GM21576 (cell line): ENCODE data around the gene OSBPL2.

ENCODE experiments used
- ATAC-seq: cut with Tn5 transposase; IDR thresholded peaks from one replicate; pipeline ENCODE4 v1.9.1; 2021; ENCODE audit warnings: mild to moderate bottlenecking, moderate library complexity; ENCODE audit not compliant: unreplicated experiment

Gene OSBPL2

DNA sequence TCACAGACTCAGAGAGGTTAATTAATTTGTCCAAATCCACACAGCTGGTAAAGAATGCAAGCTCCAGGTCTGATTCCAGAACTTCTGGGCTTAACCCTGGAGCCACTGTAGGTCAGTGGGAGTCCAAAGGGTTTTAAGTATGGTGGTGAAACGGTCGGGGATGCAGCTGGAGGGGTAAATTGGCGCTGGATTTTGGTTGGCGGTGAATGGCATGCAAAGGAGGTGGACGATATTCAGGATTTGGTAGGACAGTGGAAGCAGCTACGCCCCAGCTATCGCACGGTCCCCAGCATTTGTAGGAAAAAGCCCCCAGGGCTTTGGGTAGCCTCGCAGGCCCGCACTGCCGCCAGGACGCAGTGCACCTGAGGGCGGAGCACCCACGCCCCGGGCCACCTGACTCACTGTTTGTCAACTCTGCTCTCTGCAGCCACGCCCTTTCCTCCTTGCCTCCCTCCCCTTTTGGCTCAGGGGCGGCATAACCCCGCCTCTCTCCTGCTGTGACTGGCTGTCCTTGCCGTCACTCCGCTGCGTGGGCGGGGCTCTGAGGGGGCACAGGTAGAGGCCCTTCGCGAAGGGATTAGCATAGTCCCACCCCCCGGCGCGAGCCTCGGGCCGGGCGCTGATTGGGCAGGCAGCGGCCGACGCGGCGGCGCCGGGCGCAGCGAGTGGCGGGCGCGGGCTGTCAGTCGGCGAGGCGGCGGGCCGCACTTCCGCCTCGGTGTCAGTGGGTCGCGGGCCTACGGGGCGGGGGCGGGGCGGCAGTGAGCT, at the start of gene OSBPL2:
OSBPL2 (plus strand) TSS at position 721 of the 768 bp plus-strand sequence. CDS start 17,664 bp downstream, outside the sequence.
- peak; percentile 97 for ATAC-seq

DNA sequence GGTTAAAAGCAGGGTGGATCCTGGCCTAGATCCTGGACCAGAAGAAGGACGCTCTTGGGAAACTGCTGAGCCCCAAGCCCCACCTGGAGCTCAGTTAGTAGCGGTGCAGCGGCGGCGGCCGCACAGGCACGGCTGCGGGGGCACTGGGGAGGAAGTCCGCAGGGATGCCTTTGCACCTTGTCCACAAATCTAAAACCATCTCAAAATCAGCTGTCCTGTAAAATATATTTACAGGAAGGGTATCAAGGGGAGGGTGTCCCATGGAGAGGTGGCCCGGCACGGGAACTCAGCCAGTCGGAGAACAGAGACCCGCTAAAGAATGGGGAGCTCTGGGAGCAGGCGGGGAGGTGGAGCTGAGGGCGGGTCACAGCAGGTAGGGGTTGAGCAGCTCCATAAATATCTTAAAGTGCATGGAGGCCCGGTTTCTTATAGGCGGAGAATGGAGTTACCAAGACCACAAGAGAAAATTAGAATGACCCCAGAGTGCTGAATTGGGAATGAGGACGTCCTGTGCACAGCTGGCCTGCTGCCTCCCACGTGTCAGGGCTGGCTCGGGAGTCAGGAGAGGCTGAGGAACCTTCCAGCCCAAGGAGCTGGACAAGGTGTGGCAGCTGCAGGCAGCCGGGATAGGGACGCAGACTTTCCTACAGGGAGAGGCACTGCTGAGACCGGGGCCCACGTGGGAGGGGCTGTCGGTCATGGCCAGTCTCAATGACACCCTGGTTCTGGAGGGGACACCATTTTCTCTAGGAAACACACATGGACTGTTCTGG, 47.5 kb upstream of the OSBPL2 start:
- ATAC-seq = no peak

DNA sequence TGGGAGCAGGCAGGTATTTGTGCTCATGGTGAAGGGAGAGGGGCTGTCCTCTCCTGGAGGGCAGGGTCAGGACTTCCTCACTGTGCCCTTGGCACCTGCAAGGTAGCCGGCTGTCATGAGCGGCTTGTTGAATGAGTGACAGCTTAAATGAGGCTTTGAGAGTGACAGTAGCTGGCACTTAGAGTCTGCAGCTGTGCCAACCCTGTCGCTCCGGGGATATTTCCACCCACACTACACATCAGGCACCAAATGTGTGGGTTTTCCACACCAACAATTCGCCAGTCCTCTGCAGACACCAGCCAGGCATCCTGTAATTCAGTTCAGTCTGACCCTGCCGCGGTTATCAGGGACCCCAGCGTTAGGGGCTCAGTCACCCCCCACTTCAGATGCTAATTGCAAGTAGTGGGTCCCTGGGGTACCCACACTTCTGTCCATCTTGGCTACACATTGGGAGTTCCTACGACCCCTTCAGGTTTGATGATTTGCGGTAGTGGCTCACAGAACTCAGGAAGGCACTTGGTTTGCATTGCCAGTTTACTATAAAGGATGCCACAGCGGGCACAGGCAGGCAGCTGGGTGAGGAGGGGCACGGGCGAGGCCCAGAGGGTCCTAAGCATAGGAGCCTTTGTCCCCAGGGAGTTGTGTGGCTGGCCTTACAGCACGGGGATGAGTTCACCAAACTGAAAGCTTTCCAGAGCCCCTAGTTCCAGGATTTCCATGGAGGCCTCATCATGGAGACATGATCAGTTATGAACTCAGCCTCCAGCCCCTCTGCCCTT, 46.4 kb upstream of the OSBPL2 start:
- no peak for ATAC-seq

DNA sequence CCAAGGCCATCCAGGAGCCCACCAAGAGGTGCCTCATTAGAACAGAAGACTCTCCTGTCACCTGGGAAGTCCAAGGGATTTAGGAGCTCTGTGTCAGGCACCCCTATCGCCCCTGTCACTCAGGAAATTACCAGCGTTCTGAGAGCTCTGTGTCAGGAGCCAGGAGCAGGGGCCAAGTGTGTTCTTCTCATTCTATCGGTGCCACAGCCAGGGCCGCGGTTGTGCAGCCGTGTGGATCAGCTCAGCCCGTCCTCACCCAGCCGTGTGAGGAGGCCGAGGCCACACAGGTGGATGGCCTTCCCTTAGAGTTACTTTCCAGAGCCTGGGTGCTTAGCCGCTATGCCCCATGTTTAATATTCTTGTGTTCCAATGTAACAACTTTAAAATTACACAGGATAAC, 45.7 kb upstream of the OSBPL2 start:
- ATAC-seq = no peak

DNA sequence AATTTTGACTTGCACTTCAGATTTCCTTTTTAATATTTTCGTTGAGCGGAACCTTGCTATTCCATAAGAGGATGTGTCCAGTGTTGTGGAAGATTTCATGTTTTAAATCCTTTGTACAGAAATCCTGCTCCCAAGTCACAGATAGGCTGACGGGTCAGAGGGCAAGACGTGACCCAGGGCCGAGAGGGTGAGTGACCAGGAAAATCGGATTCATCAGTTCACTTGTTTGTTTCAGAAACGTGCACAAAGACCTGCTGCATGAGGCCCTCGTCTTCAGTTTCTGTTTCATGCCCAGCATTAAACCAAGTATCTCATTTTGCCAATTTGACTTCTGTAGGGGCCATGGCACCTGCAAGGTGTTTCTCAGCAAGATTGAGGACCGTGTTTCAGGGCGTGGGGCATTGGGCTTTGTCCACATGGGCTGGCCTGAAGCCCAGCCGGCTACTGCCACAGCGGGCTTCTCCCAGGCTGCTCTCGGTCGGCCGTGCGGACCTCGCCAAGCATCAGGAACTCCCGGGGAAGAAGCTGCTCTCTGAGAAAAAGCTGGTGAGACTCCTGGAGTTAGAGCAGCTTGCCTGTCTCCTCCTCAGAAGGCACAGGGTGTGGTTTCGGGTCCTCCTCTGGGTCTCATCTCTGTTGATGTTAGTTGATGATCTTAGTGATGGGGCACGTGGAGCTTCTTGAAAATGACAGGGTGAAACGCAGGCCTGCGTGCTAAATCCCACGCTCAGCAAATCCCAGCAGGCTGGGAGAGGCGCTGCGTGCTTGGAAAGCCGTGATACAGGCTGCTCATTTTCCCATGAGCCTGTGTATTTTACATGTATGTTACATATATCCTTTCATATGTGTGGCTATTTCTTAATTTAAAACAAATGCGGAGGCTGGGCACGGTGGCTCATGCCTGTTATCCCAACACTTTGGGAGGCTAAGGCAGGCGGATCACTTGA, 45.0 kb upstream of the OSBPL2 start:
- ATAC-seq = no peak

DNA sequence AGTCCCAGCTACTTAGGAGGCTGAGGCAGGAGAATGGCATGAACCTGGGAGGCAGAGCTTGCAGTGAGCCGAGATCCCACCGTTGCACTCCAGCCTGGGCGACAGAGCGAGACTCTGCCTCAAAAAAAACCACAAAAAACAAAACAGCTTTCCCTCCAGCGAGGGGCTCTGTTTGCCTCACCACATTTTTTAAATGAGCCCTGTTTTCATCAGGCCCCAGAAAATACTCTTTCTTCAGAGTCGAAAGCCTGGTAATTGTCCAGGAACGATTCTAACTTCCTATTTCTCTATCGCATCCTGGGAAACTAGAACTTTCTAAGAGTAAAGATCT, 43.3 kb upstream of the OSBPL2 start:
- no peak for ATAC-seq

DNA sequence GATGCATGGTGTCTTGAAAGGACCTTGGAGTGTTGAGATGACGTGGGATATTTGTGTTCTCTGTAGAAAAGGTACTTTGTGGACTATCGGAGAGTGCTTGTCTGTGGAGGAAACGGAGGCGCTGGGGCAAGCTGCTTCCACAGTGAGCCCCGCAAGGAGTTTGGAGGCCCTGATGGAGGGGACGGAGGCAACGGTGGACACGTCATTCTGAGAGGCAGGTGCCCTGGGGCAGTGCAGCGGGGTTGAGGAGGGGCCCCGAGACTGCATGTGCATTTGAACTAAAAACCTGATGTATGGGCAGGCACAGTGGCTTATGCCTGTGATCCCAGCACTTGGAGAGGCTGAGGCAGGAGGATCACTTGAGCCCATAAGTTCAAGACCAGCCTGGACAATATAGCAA, 42.6 kb upstream of the OSBPL2 start:
- ATAC-seq = no peak

DNA sequence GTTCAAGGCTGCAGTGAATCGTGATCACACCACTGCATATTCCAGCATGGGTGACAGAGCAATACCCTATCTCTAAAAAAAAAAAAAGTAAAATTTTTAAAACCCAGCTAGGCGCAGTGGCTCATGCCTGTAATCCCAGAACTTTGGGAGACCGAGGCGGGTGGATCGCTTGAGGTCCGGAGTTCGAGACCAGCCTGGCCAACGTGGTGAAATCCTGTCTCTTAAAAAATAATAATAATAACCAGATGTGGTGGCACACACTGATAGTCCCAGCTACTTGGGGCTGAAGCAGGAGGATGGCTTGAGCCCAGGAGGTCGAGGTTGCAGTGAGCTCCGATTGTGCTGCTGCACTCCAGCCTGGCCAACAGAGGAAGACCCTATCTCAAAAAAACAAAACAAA, 42.0 kb upstream of the OSBPL2 start:
- ATAC-seq = no peak

DNA sequence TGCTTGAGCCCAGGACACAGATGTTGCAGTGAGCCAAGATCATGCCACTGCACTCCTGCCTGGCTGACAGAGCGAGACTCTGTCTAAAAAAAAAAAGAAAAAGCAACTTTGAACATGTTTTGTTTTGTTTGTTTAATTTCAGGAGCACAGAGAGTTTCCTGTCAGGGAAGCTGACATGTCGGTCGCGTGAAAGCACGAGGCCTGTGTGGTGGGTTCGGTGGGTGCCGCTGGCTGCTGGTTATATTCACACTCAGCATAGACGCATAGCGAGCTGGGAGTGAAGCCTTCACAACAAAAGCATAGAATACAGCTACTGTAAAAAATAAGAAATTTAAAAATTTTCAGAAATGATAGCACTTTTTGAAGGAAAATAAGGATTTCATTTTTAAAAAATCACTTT, 41.0 kb upstream of the OSBPL2 start:
- ATAC-seq = no peak

DNA sequence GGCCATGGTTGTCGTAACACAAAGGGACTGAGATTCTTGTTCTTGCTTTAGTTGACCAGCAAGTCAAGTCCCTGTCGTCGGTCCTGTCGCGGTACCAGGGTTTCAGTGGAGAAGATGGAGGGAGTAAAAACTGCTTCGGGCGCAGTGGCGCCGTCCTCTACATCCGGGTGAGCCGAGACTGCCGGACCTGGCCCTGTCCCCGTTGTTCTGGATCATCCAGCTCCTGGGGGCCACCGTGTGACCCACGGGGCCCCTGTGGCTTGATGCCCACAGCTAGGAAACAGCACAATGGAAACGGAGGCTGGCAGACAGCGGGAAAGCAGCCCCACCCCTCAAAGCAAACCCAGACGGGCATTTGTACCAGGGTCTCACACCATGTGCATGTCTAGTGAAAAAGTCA, 40.5 kb upstream of the OSBPL2 start:
- ATAC-seq = no peak

DNA sequence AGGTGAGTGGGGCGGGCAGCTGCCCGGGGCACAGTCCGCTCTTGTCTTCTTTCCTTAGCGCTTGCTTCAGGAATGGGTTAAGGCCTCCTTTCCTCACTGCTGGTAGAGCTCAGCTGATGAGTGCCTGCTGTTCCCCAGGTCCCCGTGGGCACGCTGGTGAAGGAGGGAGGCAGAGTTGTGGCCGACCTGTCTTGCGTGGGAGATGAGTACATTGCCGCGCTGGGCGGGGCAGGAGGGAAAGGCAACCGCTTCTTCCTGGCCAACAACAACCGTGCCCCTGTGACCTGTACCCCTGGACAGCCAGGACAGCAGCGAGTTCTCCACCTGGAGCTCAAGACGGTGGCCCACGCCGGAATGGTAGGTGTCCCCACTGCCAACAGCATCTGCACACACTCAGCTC, 39.8 kb upstream of the OSBPL2 start:
- ATAC-seq = no peak

DNA sequence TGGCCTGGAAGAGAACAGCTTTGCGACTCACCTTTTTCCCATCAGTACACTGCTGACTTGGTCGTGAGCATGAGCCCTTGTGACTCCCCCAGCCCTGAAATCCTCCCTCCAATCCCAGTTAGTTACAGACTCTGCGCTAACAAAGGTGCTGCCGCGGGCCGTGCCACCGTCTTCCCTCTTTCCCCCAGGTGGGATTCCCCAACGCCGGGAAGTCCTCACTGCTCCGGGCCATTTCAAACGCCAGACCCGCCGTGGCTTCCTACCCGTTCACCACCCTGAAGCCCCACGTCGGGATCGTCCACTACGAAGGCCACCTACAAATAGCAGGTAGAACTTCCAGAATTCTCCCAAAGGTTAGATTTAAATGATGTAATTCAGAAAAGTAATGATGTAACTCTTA, 39.4 kb upstream of the OSBPL2 start:
- ATAC-seq = no peak

DNA sequence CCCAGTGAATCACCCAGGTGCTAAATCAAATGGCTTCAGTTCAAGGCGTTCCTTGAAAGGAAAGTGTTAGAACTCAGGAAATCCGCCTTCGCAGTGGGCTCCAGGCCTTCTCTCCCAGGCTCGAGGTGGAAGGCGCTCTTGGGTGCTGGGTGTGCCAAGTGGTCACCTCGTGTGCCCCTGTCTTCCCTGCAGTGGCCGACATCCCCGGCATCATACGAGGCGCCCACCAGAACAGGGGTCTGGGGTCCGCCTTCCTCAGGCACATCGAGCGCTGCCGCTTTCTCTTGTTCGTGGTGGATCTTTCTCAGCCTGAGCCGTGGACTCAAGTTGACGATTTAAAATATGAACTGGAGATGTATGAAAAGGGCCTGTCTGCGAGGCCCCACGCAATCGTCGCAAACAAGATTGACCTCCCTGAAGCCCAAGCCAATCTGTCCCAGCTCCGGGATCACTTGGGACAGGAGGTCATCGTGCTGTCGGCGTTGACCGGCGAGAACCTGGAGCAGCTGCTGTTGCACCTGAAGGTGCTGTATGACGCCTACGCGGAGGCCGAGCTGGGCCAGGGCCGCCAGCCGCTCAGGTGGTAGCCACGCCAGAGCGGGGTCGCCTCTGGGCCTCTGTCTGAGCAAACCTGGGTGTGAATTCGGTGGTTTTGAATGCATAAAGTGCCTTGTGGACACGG, 37.7 kb upstream of the OSBPL2 start:
- no peak for ATAC-seq

DNA sequence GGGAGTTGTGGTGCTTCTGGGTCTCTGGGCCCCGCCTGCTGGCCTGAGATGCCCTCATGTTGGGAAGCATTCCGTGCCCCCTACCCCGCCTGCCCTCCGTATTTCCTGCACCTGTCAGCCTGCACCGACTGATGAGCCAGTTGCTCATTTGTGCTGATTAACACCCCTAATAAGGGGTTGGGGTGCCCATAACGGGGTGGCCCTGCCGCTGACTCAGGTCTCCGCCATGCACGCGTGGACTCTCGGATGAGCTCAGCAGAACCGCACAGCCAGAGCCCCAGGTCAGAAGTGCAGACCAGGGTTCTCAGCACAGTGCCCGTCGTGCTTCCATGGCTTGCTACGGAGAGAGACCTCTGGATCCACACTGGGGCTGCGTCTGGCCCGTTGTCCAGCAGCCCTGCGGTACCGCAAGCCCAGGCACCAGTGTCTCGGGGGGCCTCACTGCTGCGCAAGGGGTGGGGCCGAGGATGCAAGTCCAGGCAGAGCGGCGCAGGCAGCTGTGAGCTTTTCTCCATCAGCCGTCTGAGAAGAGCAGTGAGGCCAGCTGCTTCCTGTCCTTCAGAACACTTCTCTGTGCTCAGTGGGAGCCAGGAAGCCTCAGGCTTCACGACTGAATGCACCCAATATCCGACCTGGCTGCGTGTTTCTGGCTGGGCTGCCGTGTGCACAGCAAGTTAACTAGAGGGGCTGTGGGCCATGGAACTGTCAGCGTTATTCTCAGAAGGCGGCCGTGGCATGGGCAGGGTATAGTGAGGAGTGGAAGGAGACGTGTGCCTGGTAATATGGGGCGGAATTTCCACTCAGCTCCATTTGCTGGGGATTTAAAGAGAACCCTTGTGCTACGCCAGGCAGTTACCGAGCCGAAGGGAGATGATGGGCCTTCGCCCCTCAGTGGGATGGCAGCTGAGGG, 36.9 kb upstream of the OSBPL2 start:
- peak; percentile 78 for ATAC-seq

DNA sequence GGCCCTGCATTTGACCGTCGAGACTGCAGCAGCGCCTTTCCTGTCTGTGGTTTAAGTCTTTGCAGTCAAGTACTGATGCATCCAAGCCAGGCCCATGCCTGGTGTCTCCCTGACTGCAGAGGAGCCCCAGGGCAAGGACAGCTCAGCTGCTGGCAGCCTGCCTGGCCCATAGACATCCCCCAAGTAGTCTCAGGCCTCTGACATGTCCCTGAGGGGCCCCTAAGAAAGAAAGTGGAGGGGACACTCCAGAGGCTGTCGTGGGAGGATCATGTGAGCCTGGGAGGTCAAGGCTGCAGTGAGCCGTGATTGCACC, 36.3 kb upstream of the OSBPL2 start:
- no peak for ATAC-seq

DNA sequence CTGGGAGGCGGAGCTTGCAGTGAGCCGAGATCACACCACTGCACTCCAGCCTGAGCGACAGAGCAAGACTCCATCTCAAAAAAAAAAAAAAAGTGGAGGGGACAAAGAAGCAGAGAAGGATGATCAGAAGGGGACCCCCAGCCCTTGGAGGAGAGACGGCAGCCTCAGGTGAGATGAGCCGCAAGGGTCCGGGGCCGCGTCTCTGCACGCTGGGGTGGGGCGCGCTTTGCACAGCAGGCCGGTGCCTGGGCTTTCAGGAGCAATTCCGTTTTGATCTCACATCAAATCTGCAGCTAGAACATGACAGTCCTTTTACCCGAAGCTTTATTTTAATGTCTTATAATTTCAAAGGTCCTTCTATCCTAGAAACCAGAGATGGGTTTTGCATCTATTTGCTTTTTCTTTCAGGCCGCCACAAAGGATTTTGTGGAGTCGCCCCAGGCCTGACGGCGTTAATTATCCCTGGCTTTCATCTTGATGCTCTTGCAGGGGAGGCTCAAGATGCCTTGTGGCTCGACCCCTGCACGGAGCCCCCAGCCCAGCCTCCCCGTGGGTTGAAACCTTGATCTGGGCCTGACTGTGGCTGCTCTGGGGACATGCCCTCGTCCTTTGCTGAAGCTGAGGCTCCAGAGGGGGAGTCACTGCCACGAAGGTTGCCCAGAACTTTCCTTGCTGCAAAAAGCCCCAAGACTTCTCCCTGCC, 35.5 kb upstream of the OSBPL2 start:
- ATAC-seq = no peak

DNA sequence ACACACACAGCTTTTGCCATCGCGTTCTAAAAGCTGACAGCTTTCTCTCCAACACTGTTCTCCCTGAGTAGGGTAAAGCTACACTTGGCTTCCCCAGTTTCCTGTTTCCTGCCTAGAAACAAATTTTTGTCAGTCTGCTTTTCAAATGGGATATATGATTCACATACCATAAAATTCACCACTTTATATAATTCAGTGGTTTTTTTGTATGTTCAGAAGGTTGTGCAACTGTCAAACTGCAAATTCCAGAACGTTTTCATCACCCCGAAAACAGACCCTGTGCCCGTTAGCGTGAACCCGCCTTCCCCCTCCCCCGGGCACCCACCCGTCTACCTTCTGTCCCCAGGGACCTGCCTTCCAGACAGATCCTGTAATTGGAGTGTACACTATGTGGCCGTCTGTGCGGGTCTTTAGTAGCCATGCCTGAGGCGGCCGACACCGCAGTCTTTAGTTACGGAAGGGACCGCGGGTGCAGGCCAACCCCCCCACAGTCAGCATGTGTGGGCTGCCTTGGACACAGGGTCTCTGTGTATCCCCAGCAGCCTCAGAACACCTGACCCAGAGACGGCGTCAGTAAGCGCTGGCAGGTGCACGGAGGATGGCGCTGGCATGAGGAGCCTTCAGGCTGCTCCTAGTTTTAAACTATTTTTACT, 34.8 kb upstream of the OSBPL2 start:
- no peak for ATAC-seq
